Measurements from ENCODE around the gene RNPS1.

DNA sequence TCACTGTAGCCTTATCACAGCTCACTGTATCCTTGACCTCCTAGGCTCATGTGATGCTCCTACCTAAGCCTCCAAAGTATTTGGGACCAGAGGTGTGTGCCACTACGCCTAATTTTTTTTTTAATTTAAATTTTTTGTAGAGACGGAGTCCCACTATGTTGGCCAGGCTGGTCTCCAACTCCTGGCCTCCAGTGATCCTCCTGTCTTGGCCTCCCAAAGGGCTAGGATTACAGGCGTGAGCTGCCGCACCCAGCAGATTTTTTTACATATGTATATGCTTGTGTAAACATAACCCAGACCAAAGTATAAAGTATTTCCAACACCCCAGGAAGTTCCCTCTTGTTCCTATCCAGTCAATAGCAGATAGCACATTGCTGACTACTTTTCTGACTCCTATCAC is 51.6 kb downstream of the RNPS1 start:
- TF ChIP-seq, protein P1, sequence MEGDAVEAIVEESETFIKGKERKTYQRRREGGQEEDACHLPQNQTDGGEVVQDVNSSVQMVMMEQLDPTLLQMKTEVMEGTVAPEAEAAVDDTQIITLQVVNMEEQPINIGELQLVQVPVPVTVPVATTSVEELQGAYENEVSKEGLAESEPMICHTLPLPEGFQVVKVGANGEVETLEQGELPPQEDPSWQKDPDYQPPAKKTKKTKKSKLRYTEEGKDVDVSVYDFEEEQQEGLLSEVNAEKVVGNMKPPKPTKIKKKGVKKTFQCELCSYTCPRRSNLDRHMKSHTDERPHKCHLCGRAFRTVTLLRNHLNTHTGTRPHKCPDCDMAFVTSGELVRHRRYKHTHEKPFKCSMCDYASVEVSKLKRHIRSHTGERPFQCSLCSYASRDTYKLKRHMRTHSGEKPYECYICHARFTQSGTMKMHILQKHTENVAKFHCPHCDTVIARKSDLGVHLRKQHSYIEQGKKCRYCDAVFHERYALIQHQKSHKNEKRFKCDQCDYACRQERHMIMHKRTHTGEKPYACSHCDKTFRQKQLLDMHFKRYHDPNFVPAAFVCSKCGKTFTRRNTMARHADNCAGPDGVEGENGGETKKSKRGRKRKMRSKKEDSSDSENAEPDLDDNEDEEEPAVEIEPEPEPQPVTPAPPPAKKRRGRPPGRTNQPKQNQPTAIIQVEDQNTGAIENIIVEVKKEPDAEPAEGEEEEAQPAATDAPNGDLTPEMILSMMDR (IDR thresholded peaks at IDR 0.05), result no peak
- no peak for TF ChIP-seq EP300 (IDR thresholded peaks at IDR 0.05)

Data from ovary (tissue), 3 donors.